ENCODE data around the gene SUSD6.

The SUSD6 gene

GRCh38 chr14:69593018-69593677 is 18.2 kb upstream of the SUSD6 start:
- DNase-seq, result no peak

- no peak for DNase-seq
Measured at GRCh38 chr14:69594846-69595245, 16.6 kb upstream of the SUSD6 start.

GRCh38 chr14:69595336-69595735 is 16.1 kb upstream of the SUSD6 start:
- no peak for DNase-seq

- peak; percentile 38 to 73 for DNase-seq
Measured at GRCh38 chr14:69599431-69599830, 12.0 kb upstream of the SUSD6 start.

GRCh38 chr14:69600304-69600891 is 11.0 kb upstream of the SUSD6 start:
- no peak for DNase-seq

GRCh38 chr14:69605738-69606137 is 5.7 kb upstream of the SUSD6 start:
- DNase-seq, result peak; percentile 75 to 87

- DNase-seq, result peak; percentile 69 to 87
Measured at GRCh38 chr14:69606258-69607184, 4.9 kb upstream of the SUSD6 start.

GRCh38 chr14:69610020-69610873 is 1.1 kb upstream of the SUSD6 start:
- DNase-seq, result no peak

- DNase-seq, result no peak
Measured at GRCh38 chr14:69610874-69611171, 573 bp upstream of the SUSD6 start.

- peak; percentile 61 to 72 for DNase-seq
Measured at GRCh38 chr14:69612014-69612782, 802 bp downstream of the SUSD6 start.

- no peak for DNase-seq
Measured at GRCh38 chr14:69612783-69613130, 1.4 kb downstream of the SUSD6 start.

- DNase-seq, result no peak
Measured at GRCh38 chr14:69613312-69614073, 2.1 kb downstream of the SUSD6 start.

GRCh38 chr14:69614592-69614991 is 3.2 kb downstream of the SUSD6 start:
- peak; percentile 96 for DNase-seq

GRCh38 chr14:69615121-69615495 is 3.7 kb downstream of the SUSD6 start:
- DNase-seq, result no peak

GRCh38 chr14:69615496-69616407 is 4.4 kb downstream of the SUSD6 start:
- DNase-seq, result peak; percentile 88 to 89

GRCh38 chr14:69616408-69616773 is 5.0 kb downstream of the SUSD6 start:
- DNase-seq, result no peak

- DNase-seq, result no peak
Measured at GRCh38 chr14:69617796-69618195, 6.4 kb downstream of the SUSD6 start.

GRCh38 chr14:69619012-69619411 is 7.6 kb downstream of the SUSD6 start:
- no peak for DNase-seq

- DNase-seq, result peak; percentile 49 to 73
Measured at GRCh38 chr14:69620211-69620611, 8.8 kb downstream of the SUSD6 start.

GRCh38 chr14:69620981-69621380 is 9.6 kb downstream of the SUSD6 start:
- DNase-seq, result no peak

Measured in inflammatory macrophage (primary cell).